OCI-LY3 (cell line): ENCODE results near the gene ST6GALNAC5.

Source experiments
- EZH2phosphoT487 ChIP-seq: fragments of 200-600 bp; shearing (Covaris generic); IDR thresholded peaks from 2 replicates; pipeline ENCODE4 v1.6.1; 2018; ENCODE audit warnings: antibody characterized with exemption, mixed run types, low read depth
- TF ChIP-seq, protein P1 (sequence below): fragments of 200-600, 300-600 bp; sonication (generic); IDR thresholded peaks from 2 replicates; pipeline ENCODE4 v1.5.1; 2014; ENCODE audit warnings: antibody characterized with exemption, low read length, low read depth

DNA sequence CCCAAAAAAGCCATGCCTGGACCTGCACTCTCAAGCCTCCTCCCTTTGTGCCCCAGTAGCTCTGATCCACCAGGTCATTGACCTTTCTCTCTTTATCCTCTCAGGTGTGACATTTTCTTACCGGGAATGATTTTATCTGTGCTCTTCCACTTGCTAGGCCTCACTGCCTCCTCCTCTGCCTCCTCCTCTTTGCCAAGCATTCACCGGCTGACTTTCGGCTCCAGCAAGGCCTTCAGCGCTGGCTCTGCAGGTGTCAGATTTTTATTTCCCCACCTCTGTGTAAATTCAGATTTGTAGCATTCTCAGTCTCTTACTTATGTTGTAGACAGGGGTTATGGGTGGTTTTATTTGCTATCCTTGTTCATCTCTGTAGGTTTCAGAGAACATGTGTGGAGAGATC is 91.5 kb downstream of the ST6GALNAC5 start:
- TF ChIP-seq, protein P1, sequence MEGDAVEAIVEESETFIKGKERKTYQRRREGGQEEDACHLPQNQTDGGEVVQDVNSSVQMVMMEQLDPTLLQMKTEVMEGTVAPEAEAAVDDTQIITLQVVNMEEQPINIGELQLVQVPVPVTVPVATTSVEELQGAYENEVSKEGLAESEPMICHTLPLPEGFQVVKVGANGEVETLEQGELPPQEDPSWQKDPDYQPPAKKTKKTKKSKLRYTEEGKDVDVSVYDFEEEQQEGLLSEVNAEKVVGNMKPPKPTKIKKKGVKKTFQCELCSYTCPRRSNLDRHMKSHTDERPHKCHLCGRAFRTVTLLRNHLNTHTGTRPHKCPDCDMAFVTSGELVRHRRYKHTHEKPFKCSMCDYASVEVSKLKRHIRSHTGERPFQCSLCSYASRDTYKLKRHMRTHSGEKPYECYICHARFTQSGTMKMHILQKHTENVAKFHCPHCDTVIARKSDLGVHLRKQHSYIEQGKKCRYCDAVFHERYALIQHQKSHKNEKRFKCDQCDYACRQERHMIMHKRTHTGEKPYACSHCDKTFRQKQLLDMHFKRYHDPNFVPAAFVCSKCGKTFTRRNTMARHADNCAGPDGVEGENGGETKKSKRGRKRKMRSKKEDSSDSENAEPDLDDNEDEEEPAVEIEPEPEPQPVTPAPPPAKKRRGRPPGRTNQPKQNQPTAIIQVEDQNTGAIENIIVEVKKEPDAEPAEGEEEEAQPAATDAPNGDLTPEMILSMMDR, result no peak
- TF ChIP-seq EZH2phosphoT487, result no peak
